GM21423 (cell line): ENCODE data around the gene KCNK6.
A peak's percentile ranks its signal among the peaks of the same experiment; 100 is the strongest.
"Not testable (repeated sequence)": the region's sequence is repeated elsewhere in the genome, so short reads cannot be mapped to it uniquely, and the experiment has no call there.

Experiments used
- ATAC-seq: cut with Tn5 transposase; IDR thresholded peaks from one replicate; pipeline ENCODE4 v1.9.1; 2021; ENCODE audit warnings: mild to moderate bottlenecking, moderate library complexity; ENCODE audit not compliant: unreplicated experiment

Gene KCNK6

DNA sequence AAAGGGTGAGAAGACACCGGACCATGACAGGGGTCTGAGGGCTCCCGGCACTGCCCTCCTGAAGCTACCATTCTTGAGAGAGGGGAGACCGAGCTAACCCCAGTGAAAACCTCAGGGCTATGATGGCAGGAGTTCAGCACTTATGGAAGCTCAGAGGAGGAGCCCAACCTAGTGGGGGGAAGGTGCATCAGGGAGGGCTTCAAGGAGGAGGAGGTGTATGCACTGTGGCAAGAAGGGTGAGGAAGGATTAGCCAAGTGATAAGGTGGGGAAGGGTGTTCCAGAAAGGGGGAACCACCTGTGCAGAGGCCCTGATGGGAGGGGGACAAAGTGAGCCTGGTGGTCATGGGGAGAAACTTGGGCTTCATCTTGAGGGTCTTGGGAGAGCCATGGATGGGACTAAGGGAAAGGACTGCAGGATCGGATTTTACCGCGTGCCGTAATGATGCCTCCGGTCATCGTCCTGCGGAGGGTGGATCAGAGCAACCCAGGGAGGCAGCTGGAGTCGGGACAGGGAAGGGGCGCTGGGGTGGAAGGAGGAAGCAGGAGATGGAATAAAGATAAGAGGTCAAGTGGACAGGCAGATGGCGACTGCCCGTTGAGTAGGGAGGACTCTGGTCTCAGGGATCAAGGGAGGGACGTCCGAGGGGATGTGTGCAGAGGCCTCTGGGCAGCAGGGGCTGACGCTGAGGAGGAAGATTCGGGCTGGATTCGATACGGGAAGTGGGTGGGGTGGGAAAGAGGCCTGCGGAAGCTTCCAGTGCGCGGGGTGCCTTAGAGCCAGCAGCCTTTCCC is 41.4 kb downstream of the KCNK6 start:
- ATAC-seq: peak; percentile 12

DNA sequence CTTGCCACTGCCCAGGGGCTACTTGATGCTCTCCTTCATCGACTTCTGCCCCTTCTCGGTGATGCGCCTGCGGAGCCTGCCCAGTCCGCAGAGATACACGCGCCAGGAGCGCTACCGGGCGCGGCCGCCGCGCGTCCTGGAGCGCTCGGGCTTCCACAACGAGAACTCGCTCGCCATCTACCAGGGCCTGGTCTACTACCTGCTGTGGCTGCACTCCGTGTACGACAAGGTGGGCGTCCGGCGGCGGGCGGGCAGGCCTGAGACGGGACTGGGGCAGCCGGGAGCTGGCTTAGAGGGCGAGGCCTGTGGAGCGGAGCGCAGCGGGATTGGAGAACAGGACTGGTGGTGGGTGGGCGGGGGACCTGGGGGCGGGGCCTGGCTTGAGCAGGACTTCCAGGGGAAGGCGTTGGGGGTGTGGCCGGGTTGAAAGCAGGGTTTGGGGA is 42.0 kb downstream of the KCNK6 start:
- peak; percentile 48 for ATAC-seq

DNA sequence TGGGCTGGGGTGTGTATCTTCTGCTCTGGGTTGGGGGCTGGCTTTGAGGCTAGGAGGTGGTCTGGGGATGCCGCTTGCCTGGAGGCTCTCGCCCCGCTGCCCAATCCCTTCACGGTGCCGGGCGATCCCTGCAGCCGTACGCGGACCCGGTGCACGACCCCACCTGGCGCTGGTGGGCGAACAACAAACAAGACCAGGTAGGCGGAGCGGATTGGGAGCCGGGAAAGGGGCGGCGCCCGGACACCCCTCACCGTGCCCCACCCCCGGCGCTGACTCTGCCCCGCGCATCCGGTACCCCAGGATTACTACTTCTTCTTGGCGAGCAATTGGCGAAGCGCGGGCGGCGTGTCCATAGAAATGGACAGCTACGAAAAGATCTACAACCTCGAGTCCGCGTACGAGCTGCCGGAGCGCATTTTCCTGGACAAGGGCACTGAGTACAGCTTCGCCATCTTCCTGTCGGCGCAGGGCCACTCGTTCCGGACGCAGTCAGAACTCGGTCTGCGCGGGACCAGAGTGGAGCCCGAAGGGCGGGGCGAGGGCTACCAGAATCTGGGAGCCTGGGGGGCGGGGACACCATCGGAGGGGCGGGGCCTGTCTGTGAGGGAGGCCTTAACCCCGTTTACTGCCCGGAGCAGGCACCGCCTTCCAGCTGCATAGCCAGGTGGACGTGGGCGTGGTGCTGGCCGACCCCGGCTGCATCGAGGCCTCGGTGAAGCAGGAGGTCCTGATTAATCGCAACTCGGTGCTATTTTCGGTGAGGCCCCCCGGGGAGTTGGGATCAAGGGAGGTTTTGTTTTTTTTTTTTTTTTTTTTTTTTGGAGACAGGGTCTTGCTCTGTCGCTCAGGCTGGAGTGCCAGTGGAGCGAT is 42.7 kb downstream of the KCNK6 start:
- peak; percentile 40 for ATAC-seq

DNA sequence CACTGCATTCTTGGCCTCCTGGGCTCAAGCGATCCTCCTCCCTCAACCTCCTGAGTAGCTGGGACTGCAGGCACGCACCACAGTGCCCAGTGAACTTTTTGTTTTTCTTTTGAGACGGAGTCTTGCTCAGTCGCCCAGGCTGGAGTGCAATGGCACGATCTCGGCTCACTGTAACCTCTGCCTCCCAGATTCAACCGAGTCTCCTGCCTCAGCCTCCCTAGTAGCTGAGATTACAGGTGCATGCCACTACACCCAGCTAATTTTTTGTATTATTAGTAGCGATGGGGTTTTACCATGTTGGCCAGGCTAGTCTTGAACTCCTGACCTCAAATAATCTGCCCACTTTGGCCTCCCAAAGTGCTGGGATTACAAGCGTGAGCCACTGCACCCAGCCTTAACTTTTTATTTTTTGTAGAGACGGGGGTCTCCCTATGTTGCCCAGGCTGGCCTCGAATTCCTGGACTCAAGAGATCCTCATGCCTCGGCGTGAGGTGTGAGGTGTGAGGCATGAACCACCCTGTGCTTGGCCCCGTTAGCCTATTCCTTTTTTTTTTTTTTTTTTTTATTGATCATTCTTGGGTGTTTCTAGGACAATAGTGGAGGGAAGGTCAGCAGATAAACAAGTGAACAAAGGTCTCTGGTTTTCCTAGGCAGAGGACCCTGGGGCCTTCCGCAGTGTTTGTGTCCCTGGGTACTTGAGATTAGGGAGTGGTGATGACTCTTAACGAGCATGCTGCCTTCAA is 43.5 kb downstream of the KCNK6 start:
- not testable (repeated sequence) for ATAC-seq

DNA sequence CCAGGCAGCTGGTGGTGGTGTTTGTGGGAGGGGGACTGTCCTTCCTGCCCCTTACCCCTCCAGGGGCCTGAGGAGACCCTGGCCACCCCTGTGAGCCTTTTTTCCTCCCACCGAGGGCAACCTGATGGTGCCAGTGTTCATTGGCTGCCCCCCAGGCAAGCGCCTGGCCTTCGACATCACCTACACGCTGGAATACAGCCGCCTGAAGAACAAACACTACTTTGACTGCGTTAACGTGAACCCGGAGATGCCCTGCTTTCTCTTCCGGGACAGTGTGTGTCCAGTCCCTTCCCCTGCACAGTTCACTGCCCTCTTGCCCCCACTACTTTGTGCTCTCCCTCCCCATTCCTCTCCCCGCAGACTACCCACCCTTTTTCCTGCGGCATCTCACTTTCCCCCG is 47.4 kb downstream of the KCNK6 start:
- no peak for ATAC-seq

DNA sequence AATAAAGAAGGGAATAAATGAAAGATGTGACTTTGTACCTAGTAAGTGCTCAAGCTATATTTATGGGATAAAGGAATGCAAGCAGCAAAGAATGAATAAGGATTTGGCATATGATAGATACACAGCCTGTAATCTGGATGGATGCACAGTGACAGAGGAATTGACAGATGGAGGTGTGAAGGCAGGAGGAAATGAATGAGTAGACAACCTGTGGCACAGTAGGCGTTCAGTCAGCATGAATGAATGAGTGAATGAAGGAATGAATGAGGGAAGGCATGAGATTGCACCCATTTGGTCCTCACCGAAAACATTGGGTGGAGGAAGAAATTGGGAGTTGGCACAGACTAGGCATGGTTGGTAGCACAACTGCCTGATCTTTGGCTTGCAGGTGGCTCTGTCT is 49.9 kb downstream of the KCNK6 start:
- no peak for ATAC-seq

DNA sequence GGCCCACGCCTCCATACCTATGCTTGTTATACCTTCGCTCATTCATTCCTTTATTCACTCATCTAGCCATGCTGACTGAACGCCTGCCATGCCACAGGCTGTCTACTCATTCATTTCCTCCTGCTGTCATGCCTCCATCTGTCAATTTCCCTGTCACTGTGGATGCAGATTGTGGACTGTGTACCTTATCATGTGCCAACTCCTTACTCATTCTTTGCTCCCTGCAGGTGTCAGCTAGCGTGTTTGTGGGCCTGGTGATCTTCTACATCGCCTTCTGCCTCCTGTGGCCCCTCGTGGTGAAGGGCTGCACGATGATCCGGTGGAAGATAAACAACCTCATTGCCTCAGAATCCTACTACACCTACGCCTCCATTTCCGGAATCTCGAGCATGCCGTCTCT is 50.7 kb downstream of the KCNK6 start:
- ATAC-seq: no peak

DNA sequence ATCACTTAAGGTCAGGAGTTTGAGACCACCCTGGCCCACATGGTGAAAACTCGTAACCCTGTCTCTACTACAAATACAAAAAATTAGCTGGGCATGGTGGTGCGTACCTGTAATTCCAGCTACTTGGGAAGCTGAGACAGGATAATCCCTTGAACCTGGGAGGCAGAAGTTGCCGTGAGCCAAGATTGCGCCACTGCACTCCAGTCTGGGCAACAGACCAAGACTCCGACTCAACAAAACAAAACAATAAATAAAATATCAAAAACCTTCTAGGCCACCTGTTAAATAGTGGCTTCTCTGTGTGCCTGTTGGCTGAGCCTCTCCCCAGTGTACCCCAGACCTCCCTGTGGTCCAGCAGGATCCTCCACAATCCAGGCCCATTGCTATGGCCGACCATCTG is 51.4 kb downstream of the KCNK6 start:
- no peak for ATAC-seq

DNA sequence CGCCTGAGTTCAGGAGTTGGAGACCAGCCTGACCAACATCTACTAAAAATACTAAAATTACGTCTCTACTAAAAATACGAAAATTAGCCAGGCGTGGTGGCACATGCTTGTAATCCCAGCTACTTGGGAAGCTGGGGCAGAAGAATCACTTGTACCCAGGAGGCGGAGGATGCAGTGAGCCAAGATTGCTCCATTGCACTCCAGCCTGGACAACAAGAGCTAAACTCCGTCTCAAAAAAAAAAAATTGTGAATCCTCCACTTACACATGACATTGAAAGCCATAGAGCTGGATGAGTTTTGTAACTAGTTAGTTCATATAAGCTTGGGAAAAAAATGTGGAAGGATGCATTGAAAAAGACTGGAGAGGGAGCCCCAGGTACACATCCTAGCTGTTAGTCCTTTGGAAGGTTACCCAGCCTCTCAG is 54.3 kb downstream of the KCNK6 start:
- no peak for ATAC-seq

DNA sequence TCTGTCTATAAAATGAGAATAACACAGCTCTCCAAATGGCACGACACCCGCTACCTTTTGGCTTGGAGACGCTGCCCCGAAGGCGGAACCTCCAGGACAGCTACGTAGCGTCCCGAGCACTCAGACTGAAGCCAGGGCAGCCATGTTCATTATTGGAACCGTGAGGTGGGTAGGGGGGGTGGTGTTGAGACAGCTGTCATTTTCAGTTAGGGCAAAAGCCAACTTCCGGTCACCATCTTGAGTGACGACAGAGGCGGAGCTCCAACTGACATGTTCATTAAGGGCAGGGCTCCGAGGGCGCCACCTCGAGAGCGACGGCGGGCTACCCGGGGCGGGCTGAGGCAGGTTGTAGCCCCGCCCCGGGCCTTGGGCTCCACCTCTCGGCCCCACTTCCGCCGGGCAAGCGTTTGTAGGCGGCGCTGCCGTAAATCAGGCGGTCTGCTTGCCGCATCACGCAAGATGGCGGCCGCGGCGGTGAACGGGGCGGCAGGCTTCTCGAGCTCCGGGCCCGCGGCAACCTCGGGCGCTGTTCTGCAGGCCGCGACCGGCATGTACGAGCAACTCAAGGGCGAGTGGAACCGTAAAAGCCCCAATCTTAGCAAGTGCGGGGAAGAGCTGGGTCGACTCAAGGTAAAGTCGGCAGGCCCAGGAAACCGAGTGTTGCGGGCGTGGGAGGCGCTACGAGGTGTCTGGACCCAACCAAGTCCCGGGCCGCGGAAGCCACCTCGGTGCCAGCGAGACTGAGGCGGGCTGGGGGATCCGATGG is 54.9 kb downstream of the KCNK6 start, which contains the start of gene PSMD8:
TSS of gene PSMD8 (plus strand) at position 240 of the 766 bp plus-strand sequence. CDS start at position 271, 31 bp downstream.
- peak; percentile 92 for ATAC-seq

DNA sequence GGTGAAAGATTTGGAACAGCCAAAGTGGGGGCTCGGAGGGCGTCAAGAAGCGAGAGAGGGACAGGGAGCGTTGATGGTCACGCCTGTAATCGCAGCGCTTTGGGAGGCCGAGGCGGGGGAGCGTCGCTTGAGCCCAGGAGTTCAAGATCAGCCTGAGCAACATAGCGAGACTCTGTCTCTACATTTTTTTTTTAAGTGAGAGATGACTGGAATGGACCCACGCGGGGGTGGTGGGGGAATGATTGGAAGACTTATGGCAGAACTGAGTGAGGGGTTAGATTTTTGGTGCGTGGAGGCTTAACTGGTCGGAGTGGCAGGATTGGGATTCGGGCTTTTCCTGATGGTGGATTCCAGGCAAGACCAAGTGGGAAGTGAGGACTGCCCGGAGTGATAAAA is 55.5 kb downstream of the KCNK6 start:
- no peak for ATAC-seq

DNA sequence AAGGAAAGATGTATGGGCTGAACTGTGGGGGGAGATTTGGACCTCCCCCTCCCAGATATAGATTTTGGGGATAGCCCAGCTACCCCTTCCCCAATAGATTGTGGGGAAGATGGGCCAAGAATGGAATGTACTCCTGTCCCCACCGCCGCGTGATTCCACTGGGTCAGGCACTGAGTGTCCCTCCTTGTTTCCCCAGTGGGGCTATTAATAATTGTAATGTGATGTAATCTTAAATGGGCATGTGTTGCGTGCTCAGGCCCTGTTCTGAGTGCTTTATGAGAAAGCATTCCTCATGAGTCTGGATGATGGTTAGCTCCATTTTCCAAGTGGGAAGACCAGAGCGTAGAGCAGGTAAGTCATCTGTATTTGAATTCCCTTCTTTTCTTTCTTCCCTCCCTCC is 56.1 kb downstream of the KCNK6 start:
- ATAC-seq: no peak

DNA sequence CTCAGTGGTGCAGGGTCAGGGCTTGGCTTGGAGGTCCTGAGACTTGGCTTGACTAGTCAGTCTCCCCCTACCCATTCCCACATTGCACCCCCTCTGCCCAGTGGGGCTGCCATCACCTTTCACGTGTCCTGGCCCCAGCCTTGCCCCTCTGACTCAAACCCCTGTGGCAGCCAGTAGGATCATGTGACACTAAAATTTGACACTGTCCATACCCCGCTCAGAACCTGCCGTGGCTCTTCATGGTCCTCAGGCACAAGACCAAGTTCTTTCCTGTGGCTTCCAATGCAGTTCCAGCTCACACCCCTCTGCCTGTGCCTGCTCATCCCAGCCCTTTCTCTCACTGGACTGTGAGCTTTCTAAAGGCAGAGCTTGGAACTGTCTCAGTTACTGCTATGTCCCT is 56.9 kb downstream of the KCNK6 start:
- ATAC-seq: no peak

DNA sequence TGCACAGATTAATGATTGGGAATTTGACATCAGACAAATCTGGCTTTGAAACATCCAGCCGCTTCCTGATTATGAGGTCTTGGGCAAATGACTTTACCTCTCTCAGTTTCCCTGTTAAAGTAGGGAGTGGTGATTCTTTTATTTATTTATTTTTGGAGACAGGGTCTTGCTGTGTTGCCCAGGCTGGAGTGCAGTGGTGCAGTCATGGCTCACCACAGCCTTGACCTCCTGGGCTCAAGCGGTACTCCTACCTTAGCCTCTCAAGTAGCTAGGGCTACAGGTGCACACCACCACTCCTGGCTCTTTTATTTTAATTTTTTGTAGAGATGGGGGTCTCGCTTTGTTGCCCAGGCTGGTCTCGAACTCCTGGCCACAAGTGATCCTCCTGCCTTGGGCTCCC is 57.4 kb downstream of the KCNK6 start:
- no peak for ATAC-seq

DNA sequence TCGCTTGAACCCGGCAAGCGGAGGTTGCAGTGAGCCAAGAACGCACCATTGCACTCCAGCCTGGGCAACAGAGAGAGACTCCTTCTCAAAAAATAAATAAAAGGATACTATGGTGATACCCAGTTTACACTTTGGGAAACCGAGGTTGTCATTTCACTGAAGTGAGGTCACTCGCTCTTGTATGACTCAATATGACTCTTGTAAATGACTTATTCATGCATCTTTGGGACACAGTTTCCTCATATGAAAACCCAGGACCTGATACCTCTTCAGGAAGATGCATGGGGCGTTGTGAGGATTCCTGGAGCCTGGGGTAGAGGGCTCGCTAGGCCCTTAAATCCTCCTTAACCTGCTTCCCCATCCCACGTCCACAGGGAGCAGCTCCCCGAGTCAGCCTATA is 59.2 kb downstream of the KCNK6 start:
- ATAC-seq: no peak

DNA sequence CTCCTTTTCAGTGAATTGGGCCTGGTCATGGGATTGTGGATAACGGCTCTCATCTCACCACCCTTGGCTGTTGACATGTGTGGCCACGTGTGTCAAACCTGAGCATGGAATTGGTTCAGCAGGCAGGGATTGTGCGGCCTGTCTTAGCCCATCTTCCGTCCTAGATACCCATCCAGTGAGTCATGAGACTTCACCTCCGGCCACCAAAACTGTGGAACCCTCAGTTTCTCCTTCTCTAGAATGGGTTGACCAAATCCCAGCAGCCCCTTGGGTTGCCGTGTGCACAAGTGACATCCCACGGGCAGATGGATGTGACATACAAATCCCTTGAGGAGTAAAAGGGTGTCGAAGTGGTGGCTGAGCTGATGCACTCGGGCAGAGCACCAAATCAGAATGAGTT is 61.5 kb downstream of the KCNK6 start:
- no peak for ATAC-seq
